ENCODE results near the gene FOXK2. TPM values are rescaled to one million over a fixed set of nuclear protein-coding genes. Genes with fewer than 3 reads are reported as not detected.

The FOXK2 gene
- total RNA-seq, 1 experiment from 2014 or later, result 57.7 TPM

DNA sequence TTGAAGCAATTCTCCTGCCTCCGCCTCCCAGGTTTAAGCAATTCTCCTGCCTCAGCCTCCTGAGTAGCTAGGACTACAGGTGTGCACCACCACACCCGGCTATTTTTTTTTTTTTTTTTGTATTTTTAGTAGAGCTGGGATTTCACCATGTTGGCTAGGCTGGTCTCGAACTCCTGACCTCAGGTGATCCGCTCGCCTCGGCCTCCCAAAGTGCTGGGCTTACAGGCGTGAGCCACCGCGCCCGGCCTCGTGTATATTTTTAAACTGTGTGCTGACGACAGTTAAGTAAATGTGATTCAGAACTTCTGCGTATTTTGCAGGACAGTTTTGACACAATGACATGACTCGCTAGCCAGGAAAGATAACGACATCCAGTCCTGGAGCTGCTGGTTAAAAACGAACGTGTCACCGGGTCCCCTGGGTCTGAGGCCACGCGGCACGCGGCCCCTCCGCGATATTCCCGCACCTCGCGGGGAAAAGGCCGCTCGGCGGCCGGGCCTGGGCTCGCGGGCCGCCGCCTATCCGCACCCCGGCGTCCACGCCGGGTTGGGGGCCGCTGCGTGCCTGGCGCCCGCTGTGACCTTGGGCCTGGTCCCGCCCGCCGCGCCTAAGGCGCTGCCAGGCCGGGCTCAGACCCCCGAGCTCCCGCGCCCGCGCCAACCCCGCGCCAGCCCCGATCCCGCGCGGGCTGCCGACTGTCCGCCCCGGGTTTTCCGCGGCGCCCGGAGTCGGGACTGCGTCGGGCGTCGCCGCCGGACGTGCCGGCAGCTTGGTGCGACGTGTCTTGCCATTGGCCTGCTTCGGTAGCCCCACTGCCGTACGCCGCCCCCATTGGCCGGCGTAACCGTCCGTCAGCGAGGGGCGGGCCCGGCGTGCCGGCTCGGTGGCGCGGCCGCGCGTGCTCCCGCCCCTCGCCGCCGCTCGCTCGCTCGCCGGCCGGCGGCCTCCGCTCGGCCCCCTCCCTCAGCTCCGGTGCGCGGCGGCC, at the start of gene FOXK2 (continued):
- TF ChIP-seq, protein P1, sequence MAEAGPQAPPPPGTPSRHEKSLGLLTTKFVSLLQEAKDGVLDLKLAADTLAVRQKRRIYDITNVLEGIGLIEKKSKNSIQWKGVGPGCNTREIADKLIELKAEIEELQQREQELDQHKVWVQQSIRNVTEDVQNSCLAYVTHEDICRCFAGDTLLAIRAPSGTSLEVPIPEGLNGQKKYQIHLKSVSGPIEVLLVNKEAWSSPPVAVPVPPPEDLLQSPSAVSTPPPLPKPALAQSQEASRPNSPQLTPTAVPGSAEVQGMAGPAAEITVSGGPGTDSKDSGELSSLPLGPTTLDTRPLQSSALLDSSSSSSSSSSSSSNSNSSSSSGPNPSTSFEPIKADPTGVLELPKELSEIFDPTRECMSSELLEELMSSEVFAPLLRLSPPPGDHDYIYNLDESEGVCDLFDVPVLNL (CRISPR knock-in tag; IDR thresholded peaks at IDR 0.05; ENCODE audit: borderline replicate concordance, low read depth), result no peak
- TF ChIP-seq, protein P2, sequence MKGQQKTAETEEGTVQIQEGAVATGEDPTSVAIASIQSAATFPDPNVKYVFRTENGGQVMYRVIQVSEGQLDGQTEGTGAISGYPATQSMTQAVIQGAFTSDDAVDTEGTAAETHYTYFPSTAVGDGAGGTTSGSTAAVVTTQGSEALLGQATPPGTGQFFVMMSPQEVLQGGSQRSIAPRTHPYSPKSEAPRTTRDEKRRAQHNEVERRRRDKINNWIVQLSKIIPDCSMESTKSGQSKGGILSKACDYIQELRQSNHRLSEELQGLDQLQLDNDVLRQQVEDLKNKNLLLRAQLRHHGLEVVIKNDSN (CRISPR knock-in tag; IDR thresholded peaks at IDR 0.05), result no peak
- TF ChIP-seq KAT7 (CRISPR knock-in tag; IDR thresholded peaks at IDR 0.05; ENCODE audit: borderline replicate concordance) (peak; percentile 88; the same call in 1 of the 2 replicates), TEAD4 (CRISPR knock-in tag; IDR thresholded peaks at IDR 0.05) (no peak), FOXJ3 (CRISPR knock-in tag; IDR thresholded peaks at IDR 0.05; ENCODE audit: borderline replicate concordance) (no peak), NR3C1 (CRISPR knock-in tag; conservative IDR thresholded peaks at IDR 0.05; ENCODE audit: low read depth) (no peak), ZNF232 (CRISPR knock-in tag; IDR thresholded peaks at IDR 0.05) (no peak), CREB1 (CRISPR knock-in tag; IDR thresholded peaks at IDR 0.05) (no peak), SOX15 (CRISPR knock-in tag; IDR thresholded peaks at IDR 0.05) (no peak)
- TF ChIP-seq, protein P3, sequence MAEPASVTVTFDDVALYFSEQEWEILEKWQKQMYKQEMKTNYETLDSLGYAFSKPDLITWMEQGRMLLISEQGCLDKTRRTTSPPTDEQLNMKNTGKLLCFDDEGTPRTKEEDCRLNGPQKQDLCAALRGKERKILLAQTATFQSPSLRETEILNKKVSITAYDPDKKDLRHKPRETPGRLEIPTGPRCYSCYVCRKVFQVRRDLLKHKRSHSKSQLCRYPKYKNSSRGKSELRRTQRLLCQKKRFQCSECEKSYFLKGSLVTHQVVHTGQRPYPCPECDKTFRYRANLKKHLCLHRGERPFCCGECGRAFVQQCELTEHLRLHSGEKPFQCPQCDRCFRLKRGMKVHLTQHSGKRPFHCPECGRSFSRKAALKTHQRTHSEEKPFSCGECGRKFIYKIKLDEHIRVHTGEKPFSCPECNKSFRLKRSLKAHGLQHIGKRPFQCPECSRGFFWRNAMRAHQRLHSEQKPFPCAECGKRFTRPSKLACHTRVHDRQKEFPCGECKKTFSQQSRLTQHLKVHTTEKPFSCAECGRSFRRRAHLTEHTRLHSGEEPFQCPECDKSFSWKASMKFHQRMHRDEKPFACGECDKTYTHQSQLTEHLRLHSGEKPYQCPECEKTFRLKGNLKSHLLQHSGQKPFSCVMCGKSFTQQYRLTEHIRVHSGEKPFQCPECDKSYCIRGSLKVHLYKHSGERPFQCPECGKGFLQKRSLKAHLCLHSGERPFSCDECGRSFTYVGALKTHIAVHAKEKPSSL (CRISPR knock-in tag; conservative IDR thresholded peaks at IDR 0.05), result no peak
- TF ChIP-seq, protein P4, sequence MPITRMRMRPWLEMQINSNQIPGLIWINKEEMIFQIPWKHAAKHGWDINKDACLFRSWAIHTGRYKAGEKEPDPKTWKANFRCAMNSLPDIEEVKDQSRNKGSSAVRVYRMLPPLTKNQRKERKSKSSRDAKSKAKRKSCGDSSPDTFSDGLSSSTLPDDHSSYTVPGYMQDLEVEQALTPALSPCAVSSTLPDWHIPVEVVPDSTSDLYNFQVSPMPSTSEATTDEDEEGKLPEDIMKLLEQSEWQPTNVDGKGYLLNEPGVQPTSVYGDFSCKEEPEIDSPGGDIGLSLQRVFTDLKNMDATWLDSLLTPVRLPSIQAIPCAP (CRISPR knock-in tag; IDR thresholded peaks at IDR 0.05), result no peak
- TF ChIP-seq, protein P5, sequence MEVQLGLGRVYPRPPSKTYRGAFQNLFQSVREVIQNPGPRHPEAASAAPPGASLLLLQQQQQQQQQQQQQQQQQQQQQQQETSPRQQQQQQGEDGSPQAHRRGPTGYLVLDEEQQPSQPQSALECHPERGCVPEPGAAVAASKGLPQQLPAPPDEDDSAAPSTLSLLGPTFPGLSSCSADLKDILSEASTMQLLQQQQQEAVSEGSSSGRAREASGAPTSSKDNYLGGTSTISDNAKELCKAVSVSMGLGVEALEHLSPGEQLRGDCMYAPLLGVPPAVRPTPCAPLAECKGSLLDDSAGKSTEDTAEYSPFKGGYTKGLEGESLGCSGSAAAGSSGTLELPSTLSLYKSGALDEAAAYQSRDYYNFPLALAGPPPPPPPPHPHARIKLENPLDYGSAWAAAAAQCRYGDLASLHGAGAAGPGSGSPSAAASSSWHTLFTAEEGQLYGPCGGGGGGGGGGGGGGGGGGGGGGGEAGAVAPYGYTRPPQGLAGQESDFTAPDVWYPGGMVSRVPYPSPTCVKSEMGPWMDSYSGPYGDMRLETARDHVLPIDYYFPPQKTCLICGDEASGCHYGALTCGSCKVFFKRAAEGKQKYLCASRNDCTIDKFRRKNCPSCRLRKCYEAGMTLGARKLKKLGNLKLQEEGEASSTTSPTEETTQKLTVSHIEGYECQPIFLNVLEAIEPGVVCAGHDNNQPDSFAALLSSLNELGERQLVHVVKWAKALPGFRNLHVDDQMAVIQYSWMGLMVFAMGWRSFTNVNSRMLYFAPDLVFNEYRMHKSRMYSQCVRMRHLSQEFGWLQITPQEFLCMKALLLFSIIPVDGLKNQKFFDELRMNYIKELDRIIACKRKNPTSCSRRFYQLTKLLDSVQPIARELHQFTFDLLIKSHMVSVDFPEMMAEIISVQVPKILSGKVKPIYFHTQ (CRISPR knock-in tag; IDR thresholded peaks at IDR 0.05), result no peak
- TF ChIP-seq, protein P6, sequence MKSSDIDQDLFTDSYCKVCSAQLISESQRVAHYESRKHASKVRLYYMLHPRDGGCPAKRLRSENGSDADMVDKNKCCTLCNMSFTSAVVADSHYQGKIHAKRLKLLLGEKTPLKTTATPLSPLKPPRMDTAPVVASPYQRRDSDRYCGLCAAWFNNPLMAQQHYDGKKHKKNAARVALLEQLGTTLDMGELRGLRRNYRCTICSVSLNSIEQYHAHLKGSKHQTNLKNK (CRISPR knock-in tag; IDR thresholded peaks at IDR 0.05), result no peak
- TF ChIP-seq, protein P7, sequence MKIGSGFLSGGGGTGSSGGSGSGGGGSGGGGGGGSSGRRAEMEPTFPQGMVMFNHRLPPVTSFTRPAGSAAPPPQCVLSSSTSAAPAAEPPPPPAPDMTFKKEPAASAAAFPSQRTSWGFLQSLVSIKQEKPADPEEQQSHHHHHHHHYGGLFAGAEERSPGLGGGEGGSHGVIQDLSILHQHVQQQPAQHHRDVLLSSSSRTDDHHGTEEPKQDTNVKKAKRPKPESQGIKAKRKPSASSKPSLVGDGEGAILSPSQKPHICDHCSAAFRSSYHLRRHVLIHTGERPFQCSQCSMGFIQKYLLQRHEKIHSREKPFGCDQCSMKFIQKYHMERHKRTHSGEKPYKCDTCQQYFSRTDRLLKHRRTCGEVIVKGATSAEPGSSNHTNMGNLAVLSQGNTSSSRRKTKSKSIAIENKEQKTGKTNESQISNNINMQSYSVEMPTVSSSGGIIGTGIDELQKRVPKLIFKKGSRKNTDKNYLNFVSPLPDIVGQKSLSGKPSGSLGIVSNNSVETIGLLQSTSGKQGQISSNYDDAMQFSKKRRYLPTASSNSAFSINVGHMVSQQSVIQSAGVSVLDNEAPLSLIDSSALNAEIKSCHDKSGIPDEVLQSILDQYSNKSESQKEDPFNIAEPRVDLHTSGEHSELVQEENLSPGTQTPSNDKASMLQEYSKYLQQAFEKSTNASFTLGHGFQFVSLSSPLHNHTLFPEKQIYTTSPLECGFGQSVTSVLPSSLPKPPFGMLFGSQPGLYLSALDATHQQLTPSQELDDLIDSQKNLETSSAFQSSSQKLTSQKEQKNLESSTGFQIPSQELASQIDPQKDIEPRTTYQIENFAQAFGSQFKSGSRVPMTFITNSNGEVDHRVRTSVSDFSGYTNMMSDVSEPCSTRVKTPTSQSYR (CRISPR knock-in tag; IDR thresholded peaks at IDR 0.05), result no peak

All from WTC11 (cell line).